ENCODE measurements around the gene TLR7. TPM values are rescaled to one million over a fixed set of nuclear protein-coding genes. Genes with fewer than 3 reads are reported as not detected.

TLR7 gene
- total and polyA plus RNA-seq, 2 of the 4 experiments (the other 2 are of a cell fraction), result not detected

- no peak overlapping the region for H2BK120ac ChIP-seq (ENCODE audit: low read depth, low read length)
- H3K4me3 ChIP-seq (ENCODE audit: insufficient read depth, low read depth, low read length), result no peak overlapping the region
- CTCF ChIA-PET, result no interaction called here
- peaks cover 6% of the 10 kb centered on the region for H3K36me3 ChIP-seq (ENCODE audit: control insufficient read depth, insufficient read depth, low read length)
- intact Hi-C loops (cut with micrococcal nuclease), result no loop called here
- H3K9ac ChIP-seq (ENCODE audit: low read depth, low read length), result no peak overlapping the region
- H3K23ac ChIP-seq (ENCODE audit: low read depth, low read length), result no peak overlapping the region
- BruUV-seq (replicated peaks), result no TSS peak
- WGBS, 2 experiments (ENCODE audit: extremely low coverage in 2 of 2, insufficient read length in 1 of 2), result no CpG with 5 or more reads among the region's 9 CpGs
- no peaks in the 10 kb centered on the region for H3K9me3 ChIP-seq (ENCODE audit: control insufficient read depth, insufficient read depth, low read length)
- H2AK9ac ChIP-seq (replicated peaks; ENCODE audit: low read depth, low read length, poor library complexity), result no peak overlapping the region
- H4K20me1 ChIP-seq (ENCODE audit: insufficient read depth, low read length), result no peaks in the 10 kb centered on the region
- H3K4me1 ChIP-seq (ENCODE audit: control insufficient read depth, insufficient read depth, low read length), result no peaks in the 10 kb centered on the region
- no peak overlapping the region for H2BK15ac ChIP-seq (ENCODE audit: low read depth, low read length)
- H3K4me2 ChIP-seq (ENCODE audit: low read depth, low read length), result no peak overlapping the region
- H3K56ac ChIP-seq (ENCODE audit: extremely low read depth, insufficient read depth, low read length), result no peak overlapping the region
- no peak overlapping the region for H3K14ac ChIP-seq (replicated peaks; ENCODE audit: low read depth, low read length)
- no peak overlapping the region for H2AK5ac ChIP-seq (ENCODE audit: low read depth, low read length)
- H3K9me1 ChIP-seq (ENCODE audit: insufficient read depth, low read length), result no peaks in the 10 kb centered on the region
- no peak overlapping the region for H3K18ac ChIP-seq (ENCODE audit: low read depth, low read length)
- no peak overlapping the region for H4K5ac ChIP-seq (ENCODE audit: low read depth, low read length)
- no peak overlapping the region for H3K4ac ChIP-seq (ENCODE audit: low read depth, low read length)
- no peak overlapping the region for H2AFZ ChIP-seq (replicated peaks; ENCODE audit: low read length, poor library complexity)
- no peak overlapping the region for H4K8ac ChIP-seq (ENCODE audit: low read depth in 2 of 2, low read length in 2 of 2)
- peak overlapping the region; percentile 7; the same call in 1 of the 2 replicates for H2BK20ac ChIP-seq (ENCODE audit: low read depth, low read length)
- DNase-seq, result no peak
- no peak for ATAC-seq (ENCODE audit: low read depth)
- H3K27me3 ChIP-seq (ENCODE audit: control insufficient read depth, insufficient read depth, low read length), result no peaks in the 10 kb centered on the region
- in situ Hi-C loops (cut with MboI; ENCODE audit: low sequenced_read_pairs), result loop anchor here (25.0 kb wide), 1 partner anchor 662 kb away; no protein-coding TSS in a partner anchor
- TF ChIP-seq RCOR1 (IDR thresholded peaks at IDR 0.05; ENCODE audit: insufficient replicate concordance, low read length) (no peak), POLR2A (IDR thresholded peaks at IDR 0.05; ENCODE audit: low read depth, low read length) (no peak)
- POLR2A ChIA-PET (ENCODE audit: unreplicated experiment), result no interaction called here
- H3K27ac ChIP-seq (ENCODE audit: insufficient read depth, low read length), result no peak overlapping the region
- no peak overlapping the region for H4K91ac ChIP-seq (ENCODE audit: insufficient read depth, low read depth, low read length)
- no peaks in the 10 kb centered on the region for H3K79me1 ChIP-seq (ENCODE audit: low read depth in 1 of 2, low read length in 2 of 2)
- dilution Hi-C loops (cut with HindIII; ENCODE audit: low sequenced_read_pairs, unreplicated experiment), result no loop called here
- no peak overlapping the region for H2BK5ac ChIP-seq (ENCODE audit: low read depth, low read length, poor library complexity, severe bottlenecking)
Measured at GRCh38 chrX:12824944-12825343, 41.9 kb upstream of the TLR7 start.
